GM21825 (cell line): ENCODE measurements around the gene CCDC32.
A peak's percentile ranks its signal among the peaks of the same experiment; 100 is the strongest.

Source experiments
- ATAC-seq: cut with Tn5 transposase; IDR thresholded peaks from one replicate; pipeline ENCODE4 v1.9.1; 2021; ENCODE audit warnings: mild to moderate bottlenecking, moderate library complexity; ENCODE audit not compliant: unreplicated experiment

Gene CCDC32

DNA sequence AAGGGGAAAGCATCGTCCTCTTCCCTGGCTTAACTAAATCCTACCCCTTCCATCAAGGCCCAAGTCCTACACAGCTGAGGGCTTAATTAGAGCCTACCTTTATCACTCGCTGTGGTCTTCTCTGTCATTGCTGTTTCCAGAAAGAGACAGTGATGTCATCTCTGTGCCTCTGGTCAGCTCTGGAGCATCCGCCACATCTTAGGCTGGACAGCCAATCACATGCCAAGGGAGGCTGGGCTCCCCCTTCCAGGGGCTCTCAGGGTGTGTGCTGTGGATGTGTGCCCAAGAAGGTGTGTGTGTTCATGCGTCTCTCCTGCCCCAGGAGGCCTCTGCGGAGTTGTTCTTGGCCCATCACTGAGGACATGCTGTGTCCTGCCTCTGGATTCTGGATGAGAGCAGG is 51.2 kb downstream of the CCDC32 start:
- no peak for ATAC-seq

DNA sequence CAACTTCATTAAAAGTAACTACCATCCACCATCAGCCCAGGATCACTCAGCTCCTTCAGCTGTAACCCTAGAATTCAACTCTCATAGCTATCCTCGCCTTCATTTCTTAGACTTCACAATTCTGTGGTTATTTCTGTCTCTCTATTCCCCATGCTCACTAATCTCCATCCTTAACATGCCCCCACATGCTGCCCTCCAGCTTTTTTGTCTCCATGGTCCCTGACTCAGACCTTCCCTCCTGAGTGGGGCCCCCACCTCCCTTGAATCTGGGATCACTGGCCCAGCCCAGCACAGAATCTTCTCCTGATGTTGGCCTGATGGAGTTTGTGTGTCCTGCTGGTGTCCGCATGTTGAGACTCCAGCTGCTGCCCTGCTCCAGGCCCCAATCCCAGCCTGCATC is 52.4 kb downstream of the CCDC32 start:
- no peak for ATAC-seq

DNA sequence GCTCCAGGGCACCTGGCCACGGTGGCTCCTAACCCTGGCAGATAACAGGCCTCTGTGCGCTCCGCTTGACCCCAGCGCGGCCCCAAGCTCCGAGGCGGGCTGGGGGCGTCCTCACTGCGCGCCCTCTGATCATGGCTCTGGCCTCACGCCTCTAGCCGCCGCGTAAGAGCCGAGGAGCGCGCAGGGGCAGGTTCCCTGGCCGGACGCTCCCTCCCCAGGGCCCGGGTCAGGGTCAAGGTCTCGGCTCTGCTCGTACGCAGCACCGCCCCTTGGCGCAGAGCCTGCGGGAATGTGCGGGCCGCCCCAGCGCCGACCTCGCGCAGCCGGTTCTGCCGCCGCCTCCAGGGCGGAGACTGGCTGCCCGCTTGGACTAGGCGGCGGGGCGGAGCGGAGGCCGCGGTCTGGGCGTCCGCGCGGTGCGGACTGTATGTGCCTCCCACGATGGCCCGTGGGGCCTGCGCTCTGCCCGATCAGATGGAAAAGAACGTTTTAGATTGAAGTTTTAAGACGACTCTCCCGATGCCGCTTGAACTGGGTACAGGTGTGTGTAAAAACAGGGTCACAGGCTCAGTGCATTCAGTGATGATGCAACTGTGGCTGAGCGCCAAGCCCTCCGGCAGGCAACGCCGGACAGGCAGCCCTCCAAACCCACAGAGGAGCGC is 53.2 kb downstream of the CCDC32 start:
- ATAC-seq, result peak; percentile 47

DNA sequence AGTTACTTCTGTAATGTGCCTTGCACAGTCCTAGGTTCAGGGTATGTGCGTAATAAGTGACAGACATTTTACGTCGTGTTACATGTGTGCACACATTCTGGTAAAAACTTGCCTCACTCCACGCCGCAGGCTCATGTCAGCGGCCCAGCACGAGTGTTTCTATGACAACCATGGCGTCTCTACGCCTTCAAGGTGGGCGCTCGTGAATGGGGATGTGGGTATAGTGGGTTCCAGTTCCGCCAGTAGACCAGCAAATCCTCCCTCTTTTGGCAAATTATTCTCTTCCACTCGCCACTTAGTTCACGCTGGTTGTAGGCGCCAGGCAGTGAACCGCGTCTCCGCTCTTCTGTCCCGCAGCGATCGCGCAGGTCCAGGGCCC is 53.8 kb downstream of the CCDC32 start:
- ATAC-seq, result peak; percentile 28

DNA sequence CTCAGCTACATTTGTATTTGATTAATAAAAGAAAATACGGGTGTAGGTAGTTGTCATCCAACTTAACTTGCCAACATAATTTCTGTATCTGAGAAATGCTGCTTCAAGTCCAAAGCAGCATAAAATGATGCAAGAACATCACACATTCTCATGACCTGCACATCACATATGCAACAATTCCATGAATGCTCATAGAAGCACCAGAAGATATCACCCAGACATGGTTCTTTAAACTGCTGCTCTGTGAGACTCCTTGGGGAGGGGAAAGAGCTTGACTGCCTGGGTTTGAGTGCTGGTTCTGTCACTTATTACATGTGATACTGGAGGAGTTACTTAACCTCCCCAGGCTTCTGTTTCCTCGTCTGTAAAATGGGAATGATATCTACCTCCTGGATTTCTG is 54.6 kb downstream of the CCDC32 start:
- no peak for ATAC-seq

DNA sequence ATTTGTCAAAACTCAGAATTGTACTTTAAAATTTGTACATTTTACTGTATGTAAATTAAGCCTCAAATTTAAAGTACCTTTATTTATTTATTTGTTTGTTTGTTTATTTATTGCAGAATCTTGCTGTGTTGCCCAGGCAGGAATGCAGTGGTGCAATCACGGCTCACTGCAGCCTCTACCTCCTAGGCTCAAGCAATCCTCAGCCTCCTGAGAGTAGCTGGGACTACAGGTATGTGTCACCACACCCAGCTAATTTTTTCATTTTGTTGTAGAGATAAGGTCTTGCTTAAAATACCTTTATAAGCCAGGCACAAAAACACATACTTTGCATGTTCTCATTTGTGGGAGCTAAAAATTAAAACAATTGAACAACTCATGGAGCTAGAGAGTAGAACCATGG is 56.6 kb downstream of the CCDC32 start:
- ATAC-seq, result no peak

DNA sequence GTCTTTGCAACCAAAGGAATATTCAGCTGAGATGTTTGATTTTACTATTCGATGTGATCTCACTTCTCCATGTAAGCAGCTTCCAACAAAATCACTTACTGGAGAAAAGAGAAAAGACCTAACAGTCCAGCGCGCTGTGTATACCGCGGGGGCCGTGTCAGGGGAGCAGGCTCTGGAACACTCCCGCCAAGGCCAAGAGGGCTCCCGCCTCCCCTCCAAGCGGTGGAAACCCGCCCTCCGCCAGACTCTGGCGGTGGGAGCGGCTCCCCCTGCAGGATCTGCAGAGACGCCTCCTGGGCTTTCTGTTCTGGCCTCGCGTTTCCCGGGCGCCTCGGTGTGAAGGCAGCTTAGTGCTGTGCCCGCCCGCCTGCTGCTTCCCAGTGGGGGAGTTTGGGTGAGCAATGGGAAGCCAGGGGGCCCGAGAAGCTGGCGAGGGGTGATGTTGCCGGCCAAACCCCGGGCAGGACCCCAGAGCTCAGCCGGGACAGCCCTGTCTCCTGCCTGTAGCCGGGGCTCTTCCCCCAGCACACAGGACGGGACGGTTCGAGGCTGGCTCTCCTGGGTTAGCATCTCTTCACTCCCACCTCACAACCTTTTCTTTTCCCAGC is 57.8 kb downstream of the CCDC32 start:
- no peak for ATAC-seq
